ENCODE data around the gene OGFOD1.

- no peak for TF ChIP-seq BACH2 (CRISPR knock-in tag; IDR thresholded peaks at IDR 0.05; ENCODE audit: borderline replicate concordance)
- TF ChIP-seq TOX (CRISPR knock-in tag; IDR thresholded peaks at IDR 0.05; ENCODE audit: borderline replicate concordance), result no peak
- TF ChIP-seq RARB (CRISPR knock-in tag; IDR thresholded peaks at IDR 0.05), result no peak
- 0 out of 2 replicates have a peak, but pooled peaks have one; percentile 16 for TF ChIP-seq ZFP3 (CRISPR knock-in tag; IDR thresholded peaks at IDR 0.05)
- no peak for TF ChIP-seq TCF4 (CRISPR knock-in tag; IDR thresholded peaks at IDR 0.05; ENCODE audit: borderline replicate concordance)
- TF ChIP-seq ZNF8 (CRISPR knock-in tag; IDR thresholded peaks at IDR 0.05), result no peak
- no peak for TF ChIP-seq CSDC2 (CRISPR knock-in tag; IDR thresholded peaks at IDR 0.05)
Measured at GRCh38 chr16:56519459-56520250, 68.3 kb downstream of the OGFOD1 start, which contains the start of gene BBS2.
